SH-SY5Y (cell line): ENCODE measurements around the gene C1QTNF3.

Experiments
- GATA2 ChIP-seq: IDR thresholded peaks from 2 replicates; pipeline ENCODE4 v1.6.1; 2011; ENCODE audit warnings: mild to moderate bottlenecking, low read depth, low read length
- GATA3 ChIP-seq: IDR thresholded peaks from 2 replicates; pipeline ENCODE4 v1.6.1; 2011; ENCODE audit warnings: low read depth, mild to moderate bottlenecking, low read length, moderate library complexity

- no peak for TF ChIP-seq GATA2
- no peak for TF ChIP-seq GATA3
These were observed 7.3 kb downstream of the C1QTNF3 start for GRCh38 chr5:34035756-34036155.
